ENCODE measurements around the gene RNF126.

- TF ChIP-seq CTCF (IDR thresholded peaks at IDR 0.05; ENCODE audit: insufficient read depth, low read length) (no peak), REST (IDR thresholded peaks at IDR 0.05; ENCODE audit: insufficient replicate concordance, low read depth) (no peak), POLR2AphosphoS5 (IDR thresholded peaks at IDR 0.05; ENCODE audit: low read depth) (peak; percentile 51; the same call in 1 of the 2 replicates), GABPA (IDR thresholded peaks at IDR 0.05; ENCODE audit: low read depth) (no peak), SPI1 (IDR thresholded peaks at IDR 0.05; ENCODE audit: borderline replicate concordance, low read depth) (no peak)
Observed at GRCh38 chr19:703651-704446, 40.8 kb upstream of the RNF126 start.

All from HL-60 (cell line).